Jurkat, Clone E6-1 (cell line): ENCODE results near the gene TMEM154.
A peak's percentile ranks its signal among the peaks of the same experiment; 100 is the strongest.
"Not testable (repeated sequence)": the region's sequence is repeated elsewhere in the genome, so short reads cannot be mapped to it uniquely, and the experiment has no call there.

Source experiments
- DNase-seq: peaks from one replicate; pipeline ENCODE4 v3.0.0-alpha.2; 2011; ENCODE audit warnings: low read depth, low spot score
- H3K4me3 ChIP-seq: 2 replicates; pipeline ENCODE4 v1.5.1; 2011; ENCODE audit warnings: mild to moderate bottlenecking, low read length, control low read depth, moderate library complexity

The TMEM154 gene

DNA sequence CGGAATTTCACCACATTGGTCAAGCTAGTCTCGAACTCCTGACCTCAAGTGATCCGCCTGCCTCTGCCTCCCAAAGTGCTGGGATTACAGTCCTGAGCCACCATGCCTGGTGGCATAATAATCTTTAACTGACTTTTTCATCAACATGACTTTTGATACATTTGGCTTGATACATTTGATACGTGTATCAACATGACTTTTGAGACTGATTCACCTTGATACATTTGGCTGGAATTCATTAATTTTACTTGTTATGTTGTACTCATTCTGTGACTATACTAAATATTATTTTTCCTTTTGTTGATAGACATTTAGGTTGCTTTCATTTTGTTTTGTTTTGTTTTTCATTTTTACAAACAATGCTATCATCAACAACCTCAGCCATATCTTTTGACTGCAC, 6.3 kb downstream of the TMEM154 start:
- DNase-seq = no peak
- H3K4me3 ChIP-seq = no peak overlapping the region

DNA sequence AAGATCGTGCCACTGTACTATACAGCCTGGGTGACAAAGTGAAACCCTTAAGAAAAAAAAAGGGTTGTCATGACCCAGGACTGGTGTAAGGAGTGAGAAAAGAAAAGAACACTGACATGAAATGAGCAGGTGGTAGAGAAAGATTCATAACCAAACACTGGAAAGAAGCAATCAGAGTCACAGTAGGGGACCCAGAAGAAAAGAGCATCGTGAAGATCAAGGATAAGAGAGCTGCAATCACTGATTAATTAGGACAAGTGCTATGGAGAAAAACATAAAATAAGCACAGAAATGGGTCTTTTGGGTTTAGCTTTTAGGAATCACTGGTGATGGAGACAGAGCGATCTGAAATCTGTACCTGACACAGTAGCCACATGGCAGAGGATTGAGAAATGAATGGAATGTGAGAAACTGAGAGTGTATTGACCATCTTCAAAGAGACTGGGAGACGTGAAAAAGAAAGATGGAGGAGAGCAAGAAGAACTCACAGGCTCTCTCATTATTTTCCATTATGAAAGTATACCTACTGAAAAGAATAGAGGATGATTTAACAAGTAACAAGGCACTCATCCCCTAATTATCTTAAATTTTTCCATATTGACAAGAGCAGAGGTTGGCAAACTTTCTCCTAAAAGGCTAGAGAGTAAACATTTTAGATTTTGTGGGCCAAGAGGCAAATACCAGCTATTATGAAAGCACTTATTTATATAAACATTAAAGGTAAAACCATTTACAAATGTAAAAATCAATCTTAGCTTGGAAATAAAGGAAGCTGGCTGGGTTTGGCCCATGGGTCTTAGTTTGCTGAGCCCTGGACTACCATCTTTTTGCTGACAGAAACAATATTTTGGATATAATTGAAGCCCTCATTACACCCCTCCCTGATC, 7.3 kb downstream of the TMEM154 start:
- no peak for DNase-seq
- no peak overlapping the region for H3K4me3 ChIP-seq

DNA sequence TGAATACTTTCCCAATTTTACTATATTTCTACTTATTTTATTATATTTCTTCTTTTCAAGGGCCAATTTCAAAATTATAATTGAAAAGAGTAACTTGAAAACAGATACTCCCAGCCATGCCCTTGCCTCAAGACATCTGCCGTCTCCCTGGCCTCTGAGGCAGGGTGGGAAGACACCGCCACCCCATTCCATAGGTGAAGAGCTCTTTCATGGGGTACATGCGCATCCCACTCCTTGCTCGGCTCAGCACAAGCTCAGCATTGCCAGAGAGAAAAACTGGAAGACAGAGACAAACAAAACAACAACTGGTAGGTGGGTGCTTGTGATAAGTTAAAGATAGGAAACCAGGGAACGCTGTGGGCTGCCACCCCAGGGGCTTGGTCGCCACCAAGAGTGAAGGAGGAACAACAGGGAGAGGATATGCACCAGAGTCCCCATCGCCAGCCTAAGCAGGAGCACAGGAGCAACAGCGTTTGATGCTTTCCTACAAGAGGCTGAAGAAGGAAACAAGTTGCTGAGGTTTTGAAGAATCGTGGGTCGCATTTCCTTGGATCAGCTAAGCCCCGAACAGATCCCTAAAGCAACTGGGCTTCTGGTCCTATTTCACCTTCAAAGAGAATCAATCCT, 11.3 kb downstream of the TMEM154 start:
- no peak for DNase-seq
- H3K4me3 ChIP-seq = peak overlapping the region; percentile 7

DNA sequence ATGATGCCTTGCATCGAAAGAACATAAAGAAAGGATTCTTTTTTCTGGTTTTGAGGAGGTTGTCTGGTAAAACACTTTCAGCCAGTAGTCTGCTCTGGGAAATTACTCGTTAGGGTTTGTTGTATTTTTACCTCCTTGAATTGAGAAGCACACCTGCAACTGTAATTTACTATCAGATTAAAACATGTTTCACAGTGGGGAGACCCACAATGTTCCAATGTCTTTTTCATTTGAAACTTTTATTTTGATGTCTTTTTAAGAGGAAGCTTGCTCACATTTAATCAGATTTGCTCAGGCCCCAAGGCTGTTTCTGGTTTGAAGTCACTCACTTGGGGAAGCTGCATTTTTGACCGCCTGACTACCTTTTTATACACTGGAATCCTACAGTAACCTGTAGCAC, 12.0 kb downstream of the TMEM154 start:
- H3K4me3 ChIP-seq = no peak overlapping the region
- peak; percentile 80 for DNase-seq

DNA sequence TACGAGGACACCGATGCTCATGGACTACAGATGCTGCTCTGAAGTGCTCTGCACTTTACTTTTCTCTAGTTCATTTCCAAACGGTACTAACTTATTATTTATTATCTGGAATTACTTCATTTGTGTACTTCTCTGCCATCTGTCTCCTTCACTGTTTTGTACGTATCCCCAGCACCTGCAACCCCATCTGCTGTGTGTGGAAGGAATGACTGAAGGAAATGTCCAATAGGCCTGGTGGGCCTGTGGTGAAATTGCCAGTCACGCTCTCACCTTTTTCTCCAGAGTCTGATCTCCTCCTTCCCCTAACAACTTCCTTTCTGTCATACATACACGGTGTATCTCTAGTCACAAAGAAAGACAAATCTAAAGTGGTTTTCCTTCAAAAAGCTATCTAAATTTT, 12.9 kb downstream of the TMEM154 start:
- DNase-seq = no peak
- H3K4me3 ChIP-seq = no peak overlapping the region

DNA sequence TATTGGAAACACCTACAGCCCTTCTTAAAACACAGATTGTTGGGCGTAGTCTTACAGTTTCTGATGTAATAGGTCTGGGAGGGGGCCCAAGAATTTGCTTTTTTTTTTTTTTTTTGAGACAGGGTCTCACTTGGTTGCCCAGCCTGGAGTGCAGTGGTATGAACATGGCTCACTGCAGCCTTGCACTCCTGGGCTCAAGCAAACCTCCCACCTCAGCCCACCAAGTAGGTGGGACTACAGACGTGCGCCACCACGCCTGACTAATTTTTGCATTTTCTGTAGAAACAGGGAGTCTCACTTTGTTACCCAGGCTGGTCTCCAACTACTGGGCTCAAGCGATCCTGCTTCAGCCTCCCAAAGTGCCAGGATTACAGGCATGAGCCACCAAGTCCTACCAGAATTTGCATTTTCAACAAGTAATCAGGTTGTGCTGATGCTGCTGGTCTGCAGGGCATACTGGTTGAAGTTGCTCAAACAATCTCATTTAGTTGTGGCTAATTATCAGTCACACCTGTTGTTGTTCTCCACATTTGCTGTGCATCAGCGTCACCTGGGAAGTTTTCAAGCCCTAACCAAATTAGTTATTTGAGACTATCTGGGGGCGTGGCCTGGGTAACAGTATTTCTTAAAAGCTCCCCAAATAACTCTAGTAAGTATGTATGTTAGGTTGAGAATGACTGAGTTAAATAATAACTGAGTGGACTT, 14.0 kb downstream of the TMEM154 start:
- H3K4me3 ChIP-seq = no peak overlapping the region
- DNase-seq = no peak

DNA sequence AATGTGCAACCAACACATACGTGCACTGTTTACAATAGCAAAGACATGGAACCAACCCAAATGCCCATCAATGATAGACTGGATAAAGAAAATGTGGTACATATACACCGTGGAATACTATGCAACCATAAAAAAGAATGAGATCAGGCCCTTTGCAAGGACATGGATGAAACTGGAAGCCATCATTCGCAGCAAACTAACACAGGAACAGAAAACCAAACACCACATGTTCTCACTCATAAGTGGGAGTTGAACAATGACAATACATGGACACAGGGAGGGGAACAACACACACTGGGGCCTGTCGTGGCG, 15.8 kb downstream of the TMEM154 start:
- H3K4me3 ChIP-seq = not testable (repeated sequence)

DNA sequence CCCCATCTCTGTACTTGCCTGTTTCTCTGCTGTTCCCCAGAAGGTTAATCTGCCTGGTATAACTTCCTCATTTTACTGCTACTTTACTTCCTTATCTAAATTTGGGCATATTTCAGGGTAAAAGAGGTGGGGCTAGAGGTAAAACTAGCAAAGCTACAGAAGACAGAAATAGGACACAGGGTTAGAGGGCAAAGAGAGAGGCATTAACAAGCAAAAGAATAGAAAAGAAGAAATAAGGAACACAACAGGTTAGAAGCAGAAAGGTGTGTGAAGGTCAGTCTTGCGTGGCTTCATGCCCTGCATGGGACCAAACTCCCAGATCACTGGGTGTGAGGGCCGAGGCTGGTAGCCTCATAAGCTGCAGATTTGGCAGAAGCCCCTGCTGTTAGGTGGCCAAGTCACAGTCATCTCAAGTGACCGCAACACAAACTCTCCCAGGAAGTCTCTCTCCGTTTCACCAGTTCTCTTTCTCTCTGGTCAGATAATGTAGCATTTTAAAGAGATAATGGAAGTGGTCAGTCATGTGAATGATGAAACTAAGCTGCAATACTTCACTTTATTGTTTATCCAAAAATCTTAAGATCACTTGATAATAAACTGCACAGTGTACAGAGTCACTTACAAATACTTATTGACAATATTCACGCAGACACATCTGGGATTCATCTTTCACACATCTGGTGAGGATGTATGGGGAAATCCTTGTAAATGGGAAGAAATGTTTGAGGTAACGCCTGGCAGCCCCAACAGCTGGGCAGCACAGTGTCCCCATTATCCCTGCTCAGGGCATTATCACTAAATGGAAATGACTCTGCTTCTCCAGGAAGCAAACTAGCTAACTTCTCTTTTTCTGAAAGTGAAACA, 16.4 kb downstream of the TMEM154 start:
- H3K4me3 ChIP-seq = no peak overlapping the region
- DNase-seq = no peak

More for the DNA sequence above, 15.8 kb downstream of the TMEM154 start:
- not testable (repeated sequence) for DNase-seq

DNA sequence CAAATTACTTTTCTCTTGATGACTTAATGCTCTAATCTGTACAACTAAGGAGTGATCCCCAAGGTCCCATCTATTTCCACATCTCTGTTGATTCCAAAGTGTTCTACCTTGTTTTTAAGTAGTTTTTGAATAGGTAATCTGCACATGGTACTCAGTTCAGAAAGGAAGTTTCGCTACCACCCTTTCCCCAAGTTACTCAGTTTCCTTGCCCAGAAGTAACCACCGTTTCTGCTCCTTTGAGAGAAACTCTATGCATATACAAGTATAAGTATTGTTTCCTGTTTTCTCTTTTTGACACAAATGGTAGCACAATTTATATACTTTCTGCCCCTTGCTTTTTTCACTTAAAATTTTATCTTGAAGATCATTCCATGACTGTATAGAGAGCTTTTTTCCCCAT, 18.1 kb downstream of the TMEM154 start:
- H3K4me3 ChIP-seq = no peak overlapping the region

DNA sequence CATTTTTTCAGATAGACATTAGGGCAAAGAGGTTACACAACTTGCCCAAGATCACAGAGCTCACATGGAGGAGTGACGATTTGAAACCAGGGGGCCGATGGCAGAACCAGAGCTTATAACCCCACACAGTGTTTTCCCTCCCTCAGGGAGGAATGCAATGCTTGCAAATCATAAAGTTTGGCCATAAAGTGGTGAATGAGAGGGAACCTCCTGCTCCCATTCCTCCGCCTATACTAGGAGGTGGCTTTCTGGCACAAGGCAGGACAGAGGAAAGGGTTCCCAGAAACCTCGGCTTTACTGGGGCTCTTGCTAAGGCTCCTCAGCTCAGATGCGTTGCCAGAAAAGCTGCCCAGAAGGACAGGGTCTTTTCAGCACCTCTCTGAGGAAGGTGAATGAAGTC, 19.3 kb downstream of the TMEM154 start:
- DNase-seq = no peak
- no peak overlapping the region for H3K4me3 ChIP-seq

More for the DNA sequence above, 18.1 kb downstream of the TMEM154 start:
- no peak for DNase-seq

DNA sequence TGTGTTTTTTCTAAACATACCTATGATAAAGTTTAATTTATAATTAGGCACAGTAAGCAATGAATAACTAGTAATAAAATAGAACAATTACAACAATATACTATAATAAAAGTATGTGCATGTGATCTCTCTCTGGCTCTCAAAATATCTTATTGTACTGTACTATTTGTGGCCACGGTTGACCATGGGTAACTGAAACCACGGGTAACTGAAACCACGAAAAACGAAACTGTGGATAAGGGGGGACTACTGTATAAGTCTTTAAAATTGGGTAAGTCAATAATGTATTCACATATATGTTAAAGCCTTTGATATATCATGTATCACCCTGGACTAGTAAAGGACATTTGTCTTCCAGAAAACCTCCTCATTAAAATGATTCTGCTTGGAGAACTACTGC, 20.0 kb downstream of the TMEM154 start:
- no peak overlapping the region for H3K4me3 ChIP-seq
- DNase-seq = no peak

DNA sequence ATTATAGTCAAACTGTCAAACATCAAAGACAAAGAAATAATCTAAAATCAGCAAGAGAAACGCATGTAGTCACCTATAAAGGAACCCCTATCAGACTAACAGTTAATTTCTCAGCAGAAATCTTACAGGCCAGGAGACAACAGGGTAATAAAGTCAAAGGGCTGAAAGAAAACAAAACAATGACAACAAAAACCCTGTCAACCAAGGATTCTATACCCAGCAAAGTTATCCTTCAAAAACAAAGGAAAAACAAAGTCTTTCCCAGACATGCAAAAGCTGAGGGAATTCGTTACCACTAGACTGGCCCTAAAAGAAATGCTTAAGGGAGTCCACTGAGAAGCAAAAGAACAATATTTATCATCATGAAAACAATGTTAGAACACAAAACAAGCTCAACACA, 22.1 kb downstream of the TMEM154 start:
- no peak for DNase-seq
- H3K4me3 ChIP-seq = no peak overlapping the region

DNA sequence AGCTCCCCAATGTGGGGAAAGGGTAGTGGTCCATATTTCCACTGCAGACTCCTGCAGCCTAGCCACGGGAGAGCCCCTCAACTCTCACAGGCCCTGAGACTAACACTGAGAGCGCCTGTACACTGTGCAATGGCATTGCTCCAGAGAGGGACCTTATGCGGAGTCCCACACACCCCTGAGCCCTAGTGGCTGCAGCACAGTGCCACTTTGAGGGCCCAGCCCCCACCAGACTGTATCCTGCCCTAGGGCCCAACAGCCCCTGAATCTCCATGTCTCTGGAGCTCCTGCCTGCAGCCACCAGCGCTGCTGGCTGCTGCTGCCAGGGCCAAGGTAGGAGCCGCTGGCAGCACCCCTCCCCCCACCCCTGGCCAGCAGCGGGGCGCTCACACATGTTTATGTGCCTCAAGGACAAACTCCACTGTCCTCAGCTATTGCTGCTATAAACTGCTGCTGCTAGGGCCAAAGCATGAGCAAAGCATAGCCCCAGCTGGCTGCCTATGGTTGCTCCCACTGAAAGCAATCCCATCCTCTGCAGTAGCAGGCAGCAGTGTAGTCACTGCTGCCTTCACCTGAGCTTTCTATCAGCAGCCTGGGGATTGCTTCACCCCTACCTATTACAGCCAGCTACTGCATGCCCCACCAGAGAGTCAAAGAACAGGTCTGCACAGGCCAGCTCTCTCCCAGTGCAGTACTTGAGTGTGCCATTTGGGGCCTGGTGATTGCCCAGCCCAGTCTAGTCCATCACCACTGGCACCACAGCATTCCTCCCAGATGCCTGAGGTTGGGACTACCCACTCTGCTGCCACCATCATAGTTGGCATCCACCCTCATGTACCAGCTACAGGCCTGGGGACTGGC, 24.3 kb downstream of the TMEM154 start:
- H3K4me3 ChIP-seq = no peak overlapping the region
- DNase-seq = no peak

DNA sequence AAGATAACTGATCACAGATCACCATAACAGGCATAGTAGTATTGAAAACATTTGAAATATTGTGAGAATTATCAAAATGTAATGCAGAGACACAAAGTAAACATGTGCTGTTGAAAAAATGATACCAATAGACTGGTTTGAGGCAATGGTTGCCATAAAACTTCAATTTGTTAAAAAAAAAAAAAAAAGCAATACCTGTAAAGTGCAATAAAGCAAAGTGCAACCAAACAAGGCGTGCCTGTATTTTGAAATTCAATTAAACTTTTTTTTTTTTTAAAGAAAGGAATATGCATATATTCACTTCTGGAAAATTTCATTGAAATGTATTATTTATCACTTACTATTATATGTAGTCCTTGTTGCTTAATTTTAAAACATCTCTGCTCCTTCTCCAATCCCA, 27.7 kb downstream of the TMEM154 start:
- DNase-seq = no peak
- no peak overlapping the region for H3K4me3 ChIP-seq

DNA sequence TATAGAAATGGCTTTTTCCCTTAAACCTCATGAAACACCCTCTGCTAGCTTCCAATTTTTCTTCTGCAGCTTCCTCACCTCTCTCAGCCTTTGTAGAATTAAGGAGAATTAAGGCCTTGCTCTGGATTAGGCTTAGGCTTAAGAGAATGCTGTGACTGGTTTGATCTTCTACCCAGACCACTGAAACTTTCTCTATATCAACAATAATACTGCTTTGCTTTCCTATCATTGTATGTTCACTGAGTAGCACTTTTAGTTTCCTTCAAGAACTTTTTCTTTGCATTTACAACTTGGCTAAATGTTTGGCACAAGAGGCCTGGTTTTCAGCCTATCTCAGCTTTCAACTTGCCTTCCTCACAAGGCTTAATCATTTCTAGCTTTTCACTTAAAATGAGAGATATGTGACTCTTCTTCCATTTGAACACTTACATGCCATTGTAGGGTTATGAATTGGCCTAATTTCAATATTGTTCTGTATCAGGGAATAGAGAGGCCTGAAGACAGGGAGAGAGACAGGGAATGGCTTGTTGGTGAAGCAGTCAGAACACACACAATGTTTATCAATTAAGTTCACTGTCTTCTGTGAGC, 28.2 kb downstream of the TMEM154 start:
- H3K4me3 ChIP-seq = no peak overlapping the region
- no peak for DNase-seq

DNA sequence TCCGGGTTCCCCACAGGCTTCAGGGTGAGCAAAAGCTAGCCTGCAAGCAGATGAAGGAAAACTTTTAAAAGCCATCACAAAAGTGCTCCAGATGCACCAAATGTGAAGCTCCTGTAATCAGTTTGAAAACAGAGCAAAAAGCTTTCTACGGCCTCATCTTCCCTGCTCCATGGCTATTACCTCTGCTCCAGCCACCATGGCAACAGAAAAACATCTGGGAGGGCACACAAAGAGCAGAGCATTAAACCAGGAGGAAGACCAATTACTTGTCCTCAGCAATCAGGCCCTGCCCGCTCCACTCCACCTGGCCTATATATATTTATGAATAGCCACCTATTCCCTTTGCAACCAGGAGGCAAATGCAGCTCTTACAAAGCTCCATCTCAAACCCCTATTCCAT, 33.6 kb downstream of the TMEM154 start:
- DNase-seq = no peak
- no peak overlapping the region for H3K4me3 ChIP-seq

DNA sequence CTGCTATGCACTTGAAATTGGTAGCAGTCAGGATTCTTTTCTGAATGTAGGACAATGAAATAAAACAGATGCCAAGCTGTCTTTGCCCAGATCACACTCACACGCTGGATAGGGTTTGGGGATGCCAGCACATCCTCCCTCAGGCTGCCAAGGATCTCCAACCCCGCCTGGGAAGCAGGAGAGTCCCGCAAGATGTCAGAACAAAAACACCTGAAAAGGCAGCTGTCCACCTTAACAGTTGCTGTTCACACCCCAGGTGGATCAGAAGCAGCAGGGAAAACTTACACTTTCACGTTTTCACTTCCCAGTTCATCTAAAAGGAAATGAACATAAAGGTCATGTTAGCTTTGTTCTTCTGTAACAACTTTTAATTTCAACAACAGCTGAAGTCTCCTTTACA, 35.7 kb downstream of the TMEM154 start:
- no peak overlapping the region for H3K4me3 ChIP-seq
- DNase-seq = no peak
